ENCODE data around the gene RUNX2.

Gene RUNX2

GRCh38 chr6:45416700-45417099 lies 88.6 kb downstream of the RUNX2 start:
- peak; percentile 30 for DNase-seq

- no peak for DNase-seq
Measured at GRCh38 chr6:45417436-45417835, 89.3 kb downstream of the RUNX2 start.

- peak; percentile 87 for DNase-seq
Measured at GRCh38 chr6:45419571-45420082, 91.5 kb downstream of the RUNX2 start.

- peak; percentile 31 for DNase-seq
Measured at GRCh38 chr6:45420083-45420908, 92.2 kb downstream of the RUNX2 start.

GRCh38 chr6:45420909-45421708 lies 93.0 kb downstream of the RUNX2 start:
- DNase-seq: no peak

- peak; percentile 37 for DNase-seq
Measured at GRCh38 chr6:45421709-45422502, 93.8 kb downstream of the RUNX2 start.

- DNase-seq: no peak
Measured at GRCh38 chr6:45422503-45423110, 94.5 kb downstream of the RUNX2 start.

- no peak for DNase-seq
Measured at GRCh38 chr6:45423111-45423823, 95.1 kb downstream of the RUNX2 start.

- no peak for DNase-seq
Measured at GRCh38 chr6:45423824-45424450, 95.8 kb downstream of the RUNX2 start.

GRCh38 chr6:45424451-45424861 lies 96.3 kb downstream of the RUNX2 start:
- no peak for DNase-seq

GRCh38 chr6:45426251-45426650 lies 98.1 kb downstream of the RUNX2 start:
- DNase-seq: no peak

- DNase-seq: no peak
Measured at GRCh38 chr6:45427726-45428125, 99.6 kb downstream of the RUNX2 start.

- no peak for DNase-seq
Measured at GRCh38 chr6:45428727-45429126, 100.6 kb downstream of the RUNX2 start.

GRCh38 chr6:45430590-45431202 lies 102.6 kb downstream of the RUNX2 start:
- DNase-seq: no peak

GRCh38 chr6:45431317-45432065 lies 103.4 kb downstream of the RUNX2 start:
- no peak for DNase-seq

- peak; percentile 57 for DNase-seq
Measured at GRCh38 chr6:45432977-45433376, 104.8 kb downstream of the RUNX2 start.

GRCh38 chr6:45433533-45434380 lies 105.6 kb downstream of the RUNX2 start:
- DNase-seq: peak; percentile 70

GRCh38 chr6:45434381-45434700 lies 106.2 kb downstream of the RUNX2 start:
- DNase-seq: no peak
